ENCODE measurements around the gene PLEKHG4B.

The PLEKHG4B gene

GRCh38 chr5:167982-168660 is 76.2 kb downstream of the PLEKHG4B start:
- DNase-seq (ENCODE audit: insufficient read length, low spot score) (no peak), FAIRE-seq (no peak)

- DNase-seq (ENCODE audit: insufficient read length, low spot score) (no peak), FAIRE-seq (no peak)
Measured at GRCh38 chr5:169071-169727, 77.2 kb downstream of the PLEKHG4B start.

- FAIRE-seq (no peak), DNase-seq (ENCODE audit: insufficient read length, low spot score) (no peak)
Measured at GRCh38 chr5:169728-170094, 77.7 kb downstream of the PLEKHG4B start.

- DNase-seq (ENCODE audit: insufficient read length, low spot score) = no peak
- no peak for FAIRE-seq
Measured at GRCh38 chr5:170971-171800, 79.2 kb downstream of the PLEKHG4B start.

GRCh38 chr5:171801-172331 is 79.9 kb downstream of the PLEKHG4B start:
- FAIRE-seq (no peak), DNase-seq (ENCODE audit: insufficient read length, low spot score) (no peak)

- no peak for FAIRE-seq
Measured at GRCh38 chr5:172421-172820, 80.5 kb downstream of the PLEKHG4B start.

GRCh38 chr5:172841-173251 is 80.9 kb downstream of the PLEKHG4B start:
- DNase-seq (ENCODE audit: insufficient read length, low spot score) (no peak), FAIRE-seq (no peak)

More at GRCh38 chr5:172421-172820, 80.5 kb downstream of the PLEKHG4B start:
- no peak for DNase-seq (ENCODE audit: insufficient read length, low spot score)

GRCh38 chr5:173392-174290 is 81.7 kb downstream of the PLEKHG4B start:
- no peak for DNase-seq (ENCODE audit: insufficient read length, low spot score)
- FAIRE-seq = no peak

GRCh38 chr5:174291-174600 is 82.3 kb downstream of the PLEKHG4B start:
- DNase-seq (ENCODE audit: insufficient read length, low spot score) (no peak), FAIRE-seq (no peak)

GRCh38 chr5:174876-175465 is 83.0 kb downstream of the PLEKHG4B start:
- no peak for DNase-seq (ENCODE audit: insufficient read length, low spot score)
- no peak for FAIRE-seq

GRCh38 chr5:176296-176823 is 84.4 kb downstream of the PLEKHG4B start:
- DNase-seq (ENCODE audit: insufficient read length, low spot score) = no peak
- FAIRE-seq = no peak

- FAIRE-seq = no peak
Measured at GRCh38 chr5:178110-178509, 86.1 kb downstream of the PLEKHG4B start.

GRCh38 chr5:179401-179800 is 87.4 kb downstream of the PLEKHG4B start:
- no peak for FAIRE-seq
- DNase-seq (ENCODE audit: insufficient read length, low spot score) = no peak

More at GRCh38 chr5:178110-178509, 86.1 kb downstream of the PLEKHG4B start:
- DNase-seq (ENCODE audit: insufficient read length, low spot score) = no peak

GRCh38 chr5:180286-180918 is 88.4 kb downstream of the PLEKHG4B start:
- FAIRE-seq = no peak
- DNase-seq (ENCODE audit: insufficient read length, low spot score) = no peak

- DNase-seq (ENCODE audit: insufficient read length, low spot score) (no peak), FAIRE-seq (no peak)
Measured at GRCh38 chr5:181160-181559, 89.2 kb downstream of the PLEKHG4B start.

- no peak for FAIRE-seq
Measured at GRCh38 chr5:181566-181965, 89.6 kb downstream of the PLEKHG4B start.

GRCh38 chr5:182126-182525 is 90.2 kb downstream of the PLEKHG4B start:
- no peak for FAIRE-seq

More at GRCh38 chr5:181566-181965, 89.6 kb downstream of the PLEKHG4B start:
- DNase-seq (ENCODE audit: insufficient read length, low spot score) = no peak

GRCh38 chr5:184471-184870 is 92.5 kb downstream of the PLEKHG4B start:
- FAIRE-seq (no peak), DNase-seq (ENCODE audit: insufficient read length, low spot score) (no peak)

More at GRCh38 chr5:182126-182525, 90.2 kb downstream of the PLEKHG4B start:
- no peak for DNase-seq (ENCODE audit: insufficient read length, low spot score)

Measured in GM19239 (cell line).